GM10248 (cell line): Measurements from ENCODE around the gene PDZRN3.

Source experiments
- CTCF ChIA-PET: fragments of 300-600 bp; sonication (Branson Sonifier 250); formaldehyde crosslinking; extraction: SDS; loops from one replicate; lab custom pipeline; 2021; ENCODE audit warnings: antibody characterized with exemption; lab: Yijun Ruan, JAX
- POLR2A ChIA-PET: fragments of 350-650 bp; sonication (Branson Sonifier 250); formaldehyde crosslinking; extraction: SDS; loops from one replicate; lab custom pipeline; 2020; ENCODE audit warnings: antibody characterized with exemption; lab: Yijun Ruan, JAX
- DNase-seq: peaks from one replicate; pipeline ENCODE4 v3.0.0; 2012; ENCODE audit errors: extremely low spot score
- TF ChIP-seq, protein P1 (sequence below): IDR thresholded peaks from 2 replicates; pipeline ENCODE4 v1.5.1; 2012; ENCODE audit warnings: mild to moderate bottlenecking, low read depth; ENCODE audit errors: extremely low read depth, missing control alignments, control extremely low read depth

PDZRN3 gene

GRCh38 chr3:73580343-73580742, 44.4 kb downstream of the PDZRN3 start:
- TF ChIP-seq, protein P1, sequence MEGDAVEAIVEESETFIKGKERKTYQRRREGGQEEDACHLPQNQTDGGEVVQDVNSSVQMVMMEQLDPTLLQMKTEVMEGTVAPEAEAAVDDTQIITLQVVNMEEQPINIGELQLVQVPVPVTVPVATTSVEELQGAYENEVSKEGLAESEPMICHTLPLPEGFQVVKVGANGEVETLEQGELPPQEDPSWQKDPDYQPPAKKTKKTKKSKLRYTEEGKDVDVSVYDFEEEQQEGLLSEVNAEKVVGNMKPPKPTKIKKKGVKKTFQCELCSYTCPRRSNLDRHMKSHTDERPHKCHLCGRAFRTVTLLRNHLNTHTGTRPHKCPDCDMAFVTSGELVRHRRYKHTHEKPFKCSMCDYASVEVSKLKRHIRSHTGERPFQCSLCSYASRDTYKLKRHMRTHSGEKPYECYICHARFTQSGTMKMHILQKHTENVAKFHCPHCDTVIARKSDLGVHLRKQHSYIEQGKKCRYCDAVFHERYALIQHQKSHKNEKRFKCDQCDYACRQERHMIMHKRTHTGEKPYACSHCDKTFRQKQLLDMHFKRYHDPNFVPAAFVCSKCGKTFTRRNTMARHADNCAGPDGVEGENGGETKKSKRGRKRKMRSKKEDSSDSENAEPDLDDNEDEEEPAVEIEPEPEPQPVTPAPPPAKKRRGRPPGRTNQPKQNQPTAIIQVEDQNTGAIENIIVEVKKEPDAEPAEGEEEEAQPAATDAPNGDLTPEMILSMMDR, result no peak
- ChIA-PET CTCF (no interaction called here), POLR2A (no interaction called here)
- no peak for DNase-seq

- TF ChIP-seq, protein P1, result no peak
- no peak for DNase-seq
- POLR2A ChIA-PET, result no interaction called here
- CTCF ChIA-PET, result no interaction called here
These were observed 47.0 kb downstream of the PDZRN3 start for GRCh38 chr3:73577704-73578103.

- ChIA-PET POLR2A (no interaction called here), CTCF (no interaction called here)
- TF ChIP-seq, protein P1, result no peak
- no peak for DNase-seq
These were observed 47.7 kb downstream of the PDZRN3 start for GRCh38 chr3:73576999-73577461.

- no peak for DNase-seq
- TF ChIP-seq, protein P1, result no peak
- ChIA-PET CTCF (no interaction called here), POLR2A (no interaction called here)
These were observed 48.8 kb downstream of the PDZRN3 start for GRCh38 chr3:73575953-73576352.

- ChIA-PET POLR2A (no interaction called here), CTCF (no interaction called here)
- TF ChIP-seq, protein P1, result no peak
- DNase-seq, result no peak
These were observed 49.2 kb downstream of the PDZRN3 start for GRCh38 chr3:73575519-73575918.

DNA sequence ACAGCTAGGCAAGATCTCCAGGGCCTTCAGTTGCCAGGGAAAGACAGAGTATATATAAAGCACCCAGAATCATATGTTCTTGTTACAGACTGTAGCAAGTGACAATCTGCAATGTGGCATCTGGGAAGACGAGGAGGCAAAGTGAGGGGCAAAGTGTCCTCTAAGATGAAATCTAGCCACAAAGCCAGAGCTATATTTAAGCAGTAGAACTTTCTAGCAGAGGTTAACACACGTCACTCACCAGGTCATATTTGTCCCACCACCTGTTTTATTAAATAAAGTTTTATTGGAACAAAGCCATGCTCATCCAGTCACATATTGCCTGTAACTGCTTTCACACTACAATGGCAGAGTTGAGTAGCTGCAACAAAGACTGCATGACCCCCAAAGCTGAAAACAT, 51.5 kb downstream of the PDZRN3 start:
- POLR2A ChIA-PET, result no interaction called here
- DNase-seq, result no peak
- TF ChIP-seq, protein P1, result no peak
- CTCF ChIA-PET, result no interaction called here
